ENCODE data around the gene USP27X.

- no peak for TF ChIP-seq CTCF (conservative IDR thresholded peaks at IDR 0.05; ENCODE audit: low read depth, low read length)
- no peak for TF ChIP-seq POLR2A (IDR thresholded peaks at IDR 0.05; ENCODE audit: low read depth, low read length)
- no peak for TF ChIP-seq MAFK (IDR thresholded peaks at IDR 0.05; ENCODE audit: low read depth, low read length)
- no peak for TF ChIP-seq SMC3 (IDR thresholded peaks at IDR 0.05; ENCODE audit: low read depth, low read length)
- no peak for TF ChIP-seq RAD21 (IDR thresholded peaks at IDR 0.05; ENCODE audit: low read length)
- TF ChIP-seq USF2 (IDR thresholded peaks at IDR 0.05; ENCODE audit: low read depth, low read length): no peak
- TF ChIP-seq MXI1 (IDR thresholded peaks at IDR 0.05; ENCODE audit: borderline replicate concordance, low read depth, low read length): no peak
- no peak for TF ChIP-seq RFX5 (IDR thresholded peaks at IDR 0.05; ENCODE audit: low read depth, low read length)
These were observed 33.4 kb upstream of the USP27X start for GRCh38 chrX:49845701-49846403.
